Measurements from ENCODE around the gene MAP3K2.

Gene MAP3K2

GRCh38 chr2:127293748-127294562 lies 93.8 kb downstream of the MAP3K2 start, which contains the start of gene ERCC3:
ERCC3 (minus strand) TSS chr2:127294144; CDS start chr2:127294081, 63 bp downstream.
- Histone ChIP-seq H3K4me1 (ENCODE audit: control insufficient read depth in 2 of 2, insufficient read depth in 2 of 2, low read length in 2 of 2) (peaks cover 5 to 8% of the 10 kb centered on the region in 2 donors), H3K4me3 (ENCODE audit: low read length in 2 of 2) (peak within 1 kb of the TSS; percentile 87 to 88), H3K27ac (ENCODE audit: low read depth in 2 of 2, low read length in 2 of 2) (peak within 1 kb of the TSS; percentile 62 to 63), H3K9ac (ENCODE audit: low read depth in 1 of 2, low read length in 2 of 2) (peak within 1 kb of the TSS; percentile 83 to 90), H3K36me3 (ENCODE audit: control insufficient read depth in 2 of 2, insufficient read depth in 2 of 2, low read length in 2 of 2) (peaks cover 19 to 33% of the 10 kb centered on the region in 2 donors), H3K27me3 (ENCODE audit: control insufficient read depth in 2 of 2, insufficient read depth in 2 of 2, low read length in 2 of 2) (no peaks in the 10 kb centered on the region), H3K9me3 (ENCODE audit: control insufficient read depth in 2 of 2, low read length in 2 of 2) (no peaks in the 10 kb centered on the region)

GRCh38 chr2:127293386-127293747 lies 94.4 kb downstream of the MAP3K2 start:
- H3K27ac ChIP-seq (ENCODE audit: low read depth in 2 of 2, low read length in 2 of 2), result peak overlapping the region in 1 of 2 donors; percentile 63
- no peaks in the 10 kb centered on the region for H3K9me3 ChIP-seq (ENCODE audit: control insufficient read depth in 2 of 2, low read length in 2 of 2)
- peak overlapping the region; percentile 83 to 90 for H3K9ac ChIP-seq (ENCODE audit: low read depth in 1 of 2, low read length in 2 of 2)
- H3K36me3 ChIP-seq (ENCODE audit: control insufficient read depth in 2 of 2, insufficient read depth in 2 of 2, low read length in 2 of 2), result peaks cover 23 to 39% of the 10 kb centered on the region in 2 donors
- no peaks in the 10 kb centered on the region for H3K27me3 ChIP-seq (ENCODE audit: control insufficient read depth in 2 of 2, insufficient read depth in 2 of 2, low read length in 2 of 2)
- H3K4me3 ChIP-seq (ENCODE audit: low read length in 2 of 2), result peak overlapping the region; percentile 87 to 88
- peaks cover 5 to 8% of the 10 kb centered on the region in 2 donors for H3K4me1 ChIP-seq (ENCODE audit: control insufficient read depth in 2 of 2, insufficient read depth in 2 of 2, low read length in 2 of 2)

GRCh38 chr2:127288274-127288673 lies 99.5 kb downstream of the MAP3K2 start:
- no peaks in the 10 kb centered on the region for H3K9me3 ChIP-seq (ENCODE audit: control insufficient read depth in 2 of 2, low read length in 2 of 2)
- no peak overlapping the region for H3K4me3 ChIP-seq (ENCODE audit: low read length in 2 of 2)
- no peak overlapping the region for H3K27ac ChIP-seq (ENCODE audit: low read depth in 2 of 2, low read length in 2 of 2)
- H3K27me3 ChIP-seq (ENCODE audit: control insufficient read depth in 2 of 2, insufficient read depth in 2 of 2, low read length in 2 of 2), result no peaks in the 10 kb centered on the region
- H3K36me3 ChIP-seq (ENCODE audit: control insufficient read depth in 2 of 2, insufficient read depth in 2 of 2, low read length in 2 of 2), result peaks cover 51 to 84% of the 10 kb centered on the region in 2 donors
- H3K9ac ChIP-seq (ENCODE audit: low read depth in 1 of 2, low read length in 2 of 2), result no peak overlapping the region
- H3K4me1 ChIP-seq (ENCODE audit: control insufficient read depth in 2 of 2, insufficient read depth in 2 of 2, low read length in 2 of 2), result peaks cover 3 to 6% of the 10 kb centered on the region in 2 donors

GRCh38 chr2:127283275-127283674 lies 104.5 kb downstream of the MAP3K2 start:
- Histone ChIP-seq H3K27ac (ENCODE audit: low read depth in 2 of 2, low read length in 2 of 2) (no peak overlapping the region), H3K4me1 (ENCODE audit: control insufficient read depth in 2 of 2, insufficient read depth in 2 of 2, low read length in 2 of 2) (no peaks in the 10 kb centered on the region), H3K9me3 (ENCODE audit: control insufficient read depth in 2 of 2, low read length in 2 of 2) (no peaks in the 10 kb centered on the region), H3K27me3 (ENCODE audit: control insufficient read depth in 2 of 2, insufficient read depth in 2 of 2, low read length in 2 of 2) (no peaks in the 10 kb centered on the region), H3K9ac (ENCODE audit: low read depth in 1 of 2, low read length in 2 of 2) (no peak overlapping the region), H3K36me3 (ENCODE audit: control insufficient read depth in 2 of 2, insufficient read depth in 2 of 2, low read length in 2 of 2) (peaks cover 56 to 82% of the 10 kb centered on the region in 2 donors), H3K4me3 (ENCODE audit: low read length in 2 of 2) (no peak overlapping the region)

GRCh38 chr2:127280693-127281092 lies 107.1 kb downstream of the MAP3K2 start:
- H3K36me3 ChIP-seq (ENCODE audit: control insufficient read depth in 2 of 2, insufficient read depth in 2 of 2, low read length in 2 of 2), result peaks cover 57 to 76% of the 10 kb centered on the region in 2 donors
- H3K9me3 ChIP-seq (ENCODE audit: control insufficient read depth in 2 of 2, low read length in 2 of 2), result no peaks in the 10 kb centered on the region
- H3K27me3 ChIP-seq (ENCODE audit: control insufficient read depth in 2 of 2, insufficient read depth in 2 of 2, low read length in 2 of 2), result no peaks in the 10 kb centered on the region
- H3K4me3 ChIP-seq (ENCODE audit: low read length in 2 of 2), result no peak overlapping the region
- no peak overlapping the region for H3K27ac ChIP-seq (ENCODE audit: low read depth in 2 of 2, low read length in 2 of 2)
- no peaks in the 10 kb centered on the region for H3K4me1 ChIP-seq (ENCODE audit: control insufficient read depth in 2 of 2, insufficient read depth in 2 of 2, low read length in 2 of 2)
- H3K9ac ChIP-seq (ENCODE audit: low read depth in 1 of 2, low read length in 2 of 2), result no peak overlapping the region

- H3K9ac ChIP-seq (ENCODE audit: low read depth in 1 of 2, low read length in 2 of 2), result no peak overlapping the region
- peaks cover 61 to 74% of the 10 kb centered on the region in 2 donors for H3K36me3 ChIP-seq (ENCODE audit: control insufficient read depth in 2 of 2, insufficient read depth in 2 of 2, low read length in 2 of 2)
- no peak overlapping the region for H3K27ac ChIP-seq (ENCODE audit: low read depth in 2 of 2, low read length in 2 of 2)
- no peak overlapping the region for H3K4me3 ChIP-seq (ENCODE audit: low read length in 2 of 2)
- H3K4me1 ChIP-seq (ENCODE audit: control insufficient read depth in 2 of 2, insufficient read depth in 2 of 2, low read length in 2 of 2), result no peaks in the 10 kb centered on the region
- H3K27me3 ChIP-seq (ENCODE audit: control insufficient read depth in 2 of 2, insufficient read depth in 2 of 2, low read length in 2 of 2), result no peaks in the 10 kb centered on the region
- no peaks in the 10 kb centered on the region for H3K9me3 ChIP-seq (ENCODE audit: control insufficient read depth in 2 of 2, low read length in 2 of 2)
These were observed 108.0 kb downstream of the MAP3K2 start for GRCh38 chr2:127279781-127280180.

GRCh38 chr2:127278959-127279358 lies 108.8 kb downstream of the MAP3K2 start:
- peaks cover 61 to 71% of the 10 kb centered on the region in 2 donors for H3K36me3 ChIP-seq (ENCODE audit: control insufficient read depth in 2 of 2, insufficient read depth in 2 of 2, low read length in 2 of 2)
- H3K4me1 ChIP-seq (ENCODE audit: control insufficient read depth in 2 of 2, insufficient read depth in 2 of 2, low read length in 2 of 2), result no peaks in the 10 kb centered on the region
- no peaks in the 10 kb centered on the region for H3K27me3 ChIP-seq (ENCODE audit: control insufficient read depth in 2 of 2, insufficient read depth in 2 of 2, low read length in 2 of 2)
- H3K4me3 ChIP-seq (ENCODE audit: low read length in 2 of 2), result no peak overlapping the region
- no peak overlapping the region for H3K27ac ChIP-seq (ENCODE audit: low read depth in 2 of 2, low read length in 2 of 2)
- H3K9ac ChIP-seq (ENCODE audit: low read depth in 1 of 2, low read length in 2 of 2), result no peak overlapping the region
- H3K9me3 ChIP-seq (ENCODE audit: control insufficient read depth in 2 of 2, low read length in 2 of 2), result no peaks in the 10 kb centered on the region

GRCh38 chr2:127277028-127277427 lies 110.7 kb downstream of the MAP3K2 start:
- H3K27ac ChIP-seq (ENCODE audit: low read depth in 2 of 2, low read length in 2 of 2), result no peak overlapping the region
- no peak overlapping the region for H3K9ac ChIP-seq (ENCODE audit: low read depth in 1 of 2, low read length in 2 of 2)
- no peaks in the 10 kb centered on the region for H3K9me3 ChIP-seq (ENCODE audit: control insufficient read depth in 2 of 2, low read length in 2 of 2)
- H3K4me1 ChIP-seq (ENCODE audit: control insufficient read depth in 2 of 2, insufficient read depth in 2 of 2, low read length in 2 of 2), result no peaks in the 10 kb centered on the region
- peaks cover 55 to 68% of the 10 kb centered on the region in 2 donors for H3K36me3 ChIP-seq (ENCODE audit: control insufficient read depth in 2 of 2, insufficient read depth in 2 of 2, low read length in 2 of 2)
- no peak overlapping the region for H3K4me3 ChIP-seq (ENCODE audit: low read length in 2 of 2)
- no peaks in the 10 kb centered on the region for H3K27me3 ChIP-seq (ENCODE audit: control insufficient read depth in 2 of 2, insufficient read depth in 2 of 2, low read length in 2 of 2)

GRCh38 chr2:127275789-127276188 lies 112.0 kb downstream of the MAP3K2 start:
- H3K27ac ChIP-seq (ENCODE audit: low read depth in 2 of 2, low read length in 2 of 2), result no peak overlapping the region
- peaks cover 64 to 70% of the 10 kb centered on the region in 2 donors for H3K36me3 ChIP-seq (ENCODE audit: control insufficient read depth in 2 of 2, insufficient read depth in 2 of 2, low read length in 2 of 2)
- H3K4me3 ChIP-seq (ENCODE audit: low read length in 2 of 2), result no peak overlapping the region
- no peaks in the 10 kb centered on the region for H3K4me1 ChIP-seq (ENCODE audit: control insufficient read depth in 2 of 2, insufficient read depth in 2 of 2, low read length in 2 of 2)
- no peaks in the 10 kb centered on the region for H3K9me3 ChIP-seq (ENCODE audit: control insufficient read depth in 2 of 2, low read length in 2 of 2)
- no peaks in the 10 kb centered on the region for H3K27me3 ChIP-seq (ENCODE audit: control insufficient read depth in 2 of 2, insufficient read depth in 2 of 2, low read length in 2 of 2)
- H3K9ac ChIP-seq (ENCODE audit: low read depth in 1 of 2, low read length in 2 of 2), result no peak overlapping the region

- H3K9me3 ChIP-seq (ENCODE audit: control insufficient read depth in 2 of 2, low read length in 2 of 2), result no peaks in the 10 kb centered on the region
- no peaks in the 10 kb centered on the region for H3K27me3 ChIP-seq (ENCODE audit: control insufficient read depth in 2 of 2, insufficient read depth in 2 of 2, low read length in 2 of 2)
- no peak overlapping the region for H3K27ac ChIP-seq (ENCODE audit: low read depth in 2 of 2, low read length in 2 of 2)
- no peak overlapping the region for H3K4me3 ChIP-seq (ENCODE audit: low read length in 2 of 2)
- peaks cover 68 to 71% of the 10 kb centered on the region in 2 donors for H3K36me3 ChIP-seq (ENCODE audit: control insufficient read depth in 2 of 2, insufficient read depth in 2 of 2, low read length in 2 of 2)
- no peak overlapping the region for H3K9ac ChIP-seq (ENCODE audit: low read depth in 1 of 2, low read length in 2 of 2)
- no peaks in the 10 kb centered on the region for H3K4me1 ChIP-seq (ENCODE audit: control insufficient read depth in 2 of 2, insufficient read depth in 2 of 2, low read length in 2 of 2)
These were observed 112.4 kb downstream of the MAP3K2 start for GRCh38 chr2:127275356-127275755.

All from mucosa of rectum (tissue), 2 donors.